ENCODE measurements around the gene ITPK1.

Gene ITPK1

DNA sequence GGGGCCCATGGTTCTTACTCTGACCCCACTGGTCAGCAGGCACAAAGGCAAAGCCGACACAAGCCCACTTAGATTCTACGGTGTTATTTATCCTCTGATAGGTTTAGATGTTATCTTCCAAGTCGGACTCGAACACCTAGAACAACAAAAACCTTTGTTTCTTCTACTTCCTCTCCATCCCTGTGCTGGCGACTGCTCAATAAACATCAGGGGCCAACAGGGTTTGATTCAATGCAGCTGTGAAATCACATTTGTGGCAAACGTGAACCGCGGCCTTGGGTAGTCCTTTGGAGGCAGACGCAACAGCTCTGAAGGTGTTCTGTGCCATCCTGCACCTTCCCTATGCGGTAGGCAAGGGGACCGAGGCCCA lies 105.6 kb downstream of the ITPK1 start:
- no peak for DNase-seq (ENCODE audit: low read depth)

DNA sequence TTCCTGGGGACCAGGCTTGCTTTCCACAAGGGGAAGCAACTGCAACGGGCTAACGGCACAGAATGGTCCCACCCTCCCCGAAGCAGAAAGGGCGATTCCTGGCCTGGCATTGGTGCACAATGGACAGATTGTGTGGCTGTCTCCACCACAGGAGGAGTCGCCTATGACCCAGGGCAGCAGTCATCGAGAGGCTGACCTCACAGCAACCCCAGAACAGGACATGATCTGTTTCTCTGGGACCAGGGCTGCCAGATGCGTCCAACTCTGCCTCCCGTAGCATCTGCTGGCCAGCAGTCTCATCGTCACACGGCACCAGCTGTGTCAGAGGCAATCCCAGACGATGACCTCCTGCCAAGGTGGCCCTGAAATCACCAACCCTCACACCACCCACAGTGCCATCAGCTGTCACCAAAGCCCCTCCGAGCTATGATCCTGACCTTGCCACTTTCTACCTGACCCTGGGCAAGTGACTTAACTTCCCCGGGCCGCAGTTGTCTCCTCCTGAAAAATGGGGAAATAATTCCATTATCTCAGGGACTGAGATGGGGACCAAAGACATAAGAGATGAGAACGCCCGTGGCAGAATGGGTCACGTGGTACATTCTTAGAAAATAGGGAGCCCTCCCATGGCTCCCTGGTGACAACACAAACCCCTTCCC lies 106.1 kb downstream of the ITPK1 start:
- no peak for DNase-seq (ENCODE audit: low read depth)

DNA sequence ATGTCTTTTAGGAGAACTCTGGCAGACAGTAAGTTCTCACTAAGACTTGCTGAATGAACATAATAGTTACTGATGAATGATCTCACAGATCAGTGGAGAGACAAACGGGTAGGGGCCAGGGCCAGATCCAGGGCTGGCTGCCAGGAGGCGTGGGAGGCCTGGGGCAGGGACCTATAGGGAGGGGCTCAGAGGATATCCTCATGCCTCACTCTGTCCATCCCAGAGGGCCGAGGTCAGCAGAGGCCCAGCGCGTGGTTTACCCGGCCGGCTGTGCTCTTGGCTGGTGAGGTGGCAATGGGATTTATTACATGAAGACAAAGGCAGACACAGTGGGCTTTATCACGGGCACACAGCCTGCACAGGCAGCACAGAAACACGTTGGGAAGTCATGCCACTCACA lies 107.3 kb downstream of the ITPK1 start:
- no peak for DNase-seq (ENCODE audit: low read depth)

DNA sequence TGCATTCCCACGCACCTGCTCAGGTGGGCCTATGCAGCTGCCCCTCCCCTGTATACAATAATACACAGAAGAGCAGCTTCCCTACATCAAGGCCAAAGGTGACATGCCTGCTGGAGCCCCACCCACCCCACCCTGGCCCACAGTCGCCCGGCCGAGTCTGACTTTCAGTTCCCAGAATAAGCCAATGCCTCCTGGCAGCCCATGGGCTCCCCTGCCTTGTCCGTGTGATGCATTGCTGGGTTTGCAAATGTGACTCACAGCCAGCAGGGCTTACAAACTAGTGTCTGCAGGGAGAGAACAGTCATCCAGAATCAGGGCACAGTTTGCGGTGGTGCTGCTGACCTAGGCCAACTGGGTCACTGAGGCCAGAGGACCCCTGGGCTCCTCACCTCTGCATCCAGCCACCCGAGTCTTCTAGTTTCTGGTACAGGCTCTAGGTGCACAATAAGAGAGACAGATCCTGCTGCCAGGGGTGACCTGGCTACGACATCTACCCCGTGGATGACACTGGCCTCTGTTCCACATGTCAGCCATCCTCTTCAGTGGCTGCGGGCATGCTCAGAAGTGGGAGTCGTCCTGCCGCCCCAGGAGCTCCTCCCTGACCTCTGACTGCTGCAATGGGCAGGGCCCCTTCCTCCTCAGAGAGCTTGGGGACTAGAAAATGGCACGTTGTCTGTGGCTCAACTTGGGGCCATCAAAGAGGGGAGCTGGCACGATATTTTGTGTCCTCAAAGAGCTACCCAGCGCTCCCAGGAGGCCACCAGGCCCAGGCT lies 108.3 kb downstream of the ITPK1 start:
- DNase-seq (ENCODE audit: low read depth) = no peak

DNA sequence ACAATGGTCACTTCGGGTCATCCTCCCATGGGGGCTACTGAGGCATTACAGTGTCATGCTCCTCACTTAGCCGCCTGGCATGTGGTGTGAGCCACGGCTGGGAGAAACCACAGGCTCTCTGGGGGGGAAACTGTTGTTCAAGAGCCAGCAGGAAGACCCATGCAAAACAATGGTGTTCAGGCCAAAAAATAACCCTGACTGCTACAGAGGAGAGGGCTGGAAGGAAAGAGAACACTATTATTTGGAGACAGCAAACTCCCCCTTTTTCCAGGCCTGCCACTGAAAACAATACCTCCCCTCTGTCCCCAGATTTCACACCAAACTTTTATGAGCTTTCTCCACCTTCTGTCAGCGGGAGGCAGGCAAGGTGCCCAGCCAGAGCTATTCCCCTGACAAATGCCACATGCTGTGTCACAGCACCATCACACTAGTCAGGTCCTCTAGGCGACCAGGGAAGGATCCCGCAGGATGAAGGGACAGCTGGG lies 109.1 kb downstream of the ITPK1 start:
- DNase-seq (ENCODE audit: low read depth) = no peak

DNA sequence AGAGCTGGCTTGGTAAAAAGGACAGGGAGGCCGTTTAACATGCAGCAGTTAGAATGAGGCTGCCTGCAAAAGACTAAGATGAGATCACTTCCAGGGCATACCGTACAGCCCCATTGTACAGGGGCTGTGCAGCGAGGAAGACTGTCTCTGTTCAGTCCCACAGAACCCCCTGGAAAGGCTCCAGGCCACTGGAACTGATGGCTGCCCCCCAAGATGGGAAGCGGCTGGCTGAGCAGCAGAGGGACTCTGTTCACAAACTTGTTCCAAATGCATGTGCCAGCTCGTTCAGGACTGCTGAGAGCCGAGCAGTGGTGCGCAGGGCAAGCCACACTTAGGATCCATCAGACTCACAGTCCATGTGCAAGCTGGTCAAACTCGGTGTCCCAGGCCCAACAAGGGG lies 109.9 kb downstream of the ITPK1 start:
- no peak for DNase-seq (ENCODE audit: low read depth)

DNA sequence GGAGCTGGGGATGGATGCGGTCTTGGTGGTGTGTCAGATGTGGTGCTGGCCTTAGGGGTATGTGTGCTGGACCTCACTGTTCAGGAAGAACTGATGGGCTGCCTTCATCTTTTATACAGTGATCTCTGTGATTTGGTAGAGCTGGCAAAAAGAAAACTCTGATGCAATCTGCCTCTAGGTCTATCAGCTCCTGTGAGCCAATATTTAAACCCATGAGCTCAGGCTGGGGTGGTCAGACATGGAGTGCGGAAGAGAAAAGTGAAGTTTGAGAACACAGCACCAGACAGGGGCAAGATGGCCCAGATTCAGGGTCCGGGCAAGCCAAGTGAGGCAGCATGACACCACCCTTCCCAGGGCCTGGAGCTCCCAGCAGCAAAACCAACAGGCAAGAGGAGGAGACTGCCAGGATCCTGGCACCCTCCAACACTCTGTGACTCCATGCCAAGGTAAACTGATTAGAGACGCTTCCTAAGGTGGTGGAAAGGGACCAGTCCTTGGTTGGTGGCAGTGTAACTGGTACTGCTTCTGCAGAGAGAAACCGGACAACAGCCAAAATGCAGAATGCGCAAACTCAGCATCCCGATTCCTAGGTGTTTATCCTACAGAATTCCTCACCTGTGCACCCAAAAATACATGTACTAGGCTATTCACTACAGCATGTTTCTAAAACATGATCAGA lies 110.5 kb downstream of the ITPK1 start:
- DNase-seq (ENCODE audit: low read depth) = no peak

DNA sequence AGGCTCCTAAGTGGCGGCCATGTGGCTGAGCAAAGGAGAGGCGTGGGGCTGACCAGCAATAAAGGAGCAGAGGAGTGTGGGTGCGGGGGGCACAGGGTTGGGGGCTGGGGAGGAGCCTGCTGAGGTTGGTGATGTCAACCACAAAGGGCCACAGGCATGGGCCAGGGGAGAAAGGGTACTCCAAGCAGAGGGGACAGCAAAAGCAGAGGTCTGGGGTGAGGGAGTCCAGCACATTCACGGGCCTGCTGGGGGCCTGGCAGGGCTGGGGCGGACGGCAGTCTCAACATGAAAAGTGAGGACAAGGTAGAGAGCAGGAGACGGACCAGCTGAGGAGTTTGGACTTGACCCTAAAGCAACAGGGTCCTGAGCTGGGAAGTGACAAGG lies 111.0 kb downstream of the ITPK1 start:
- DNase-seq (ENCODE audit: low read depth) = no peak

DNA sequence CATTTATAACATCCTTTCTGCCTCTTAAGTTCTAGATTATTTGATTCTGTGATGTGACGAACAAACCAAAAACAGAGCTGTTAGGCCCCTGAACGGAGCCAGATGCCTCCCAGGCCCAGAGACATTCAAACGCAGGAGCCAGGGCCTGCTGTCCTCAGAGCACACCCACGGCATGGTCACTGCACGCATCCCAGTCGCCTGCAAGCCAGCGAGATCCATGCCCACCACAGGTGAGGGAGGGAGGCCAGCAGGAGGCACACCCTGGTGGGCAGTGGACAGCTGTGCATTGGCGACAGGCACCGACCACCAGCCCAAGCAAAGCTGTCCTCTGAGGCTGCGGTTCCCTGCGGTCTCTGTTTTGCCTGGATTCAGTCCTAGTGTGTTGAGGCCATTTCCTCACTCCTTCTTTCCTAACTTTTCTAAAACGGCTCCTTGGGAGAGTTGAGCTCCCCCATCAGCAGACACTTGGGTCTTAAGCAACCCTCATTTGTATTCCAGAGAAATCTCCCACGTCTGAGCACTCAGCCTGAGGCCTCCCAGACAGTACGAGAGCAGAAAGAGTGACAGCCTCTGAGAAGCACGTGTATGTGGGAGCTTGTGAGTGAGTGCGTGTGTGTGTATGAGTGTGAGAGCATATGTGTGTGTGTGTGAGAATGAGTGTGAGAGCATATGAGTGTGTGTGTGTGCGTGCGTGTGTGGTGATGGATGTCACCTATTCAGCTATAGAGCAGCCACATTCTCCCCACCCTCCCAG lies 111.6 kb downstream of the ITPK1 start:
- DNase-seq (ENCODE audit: low read depth) = no peak

DNA sequence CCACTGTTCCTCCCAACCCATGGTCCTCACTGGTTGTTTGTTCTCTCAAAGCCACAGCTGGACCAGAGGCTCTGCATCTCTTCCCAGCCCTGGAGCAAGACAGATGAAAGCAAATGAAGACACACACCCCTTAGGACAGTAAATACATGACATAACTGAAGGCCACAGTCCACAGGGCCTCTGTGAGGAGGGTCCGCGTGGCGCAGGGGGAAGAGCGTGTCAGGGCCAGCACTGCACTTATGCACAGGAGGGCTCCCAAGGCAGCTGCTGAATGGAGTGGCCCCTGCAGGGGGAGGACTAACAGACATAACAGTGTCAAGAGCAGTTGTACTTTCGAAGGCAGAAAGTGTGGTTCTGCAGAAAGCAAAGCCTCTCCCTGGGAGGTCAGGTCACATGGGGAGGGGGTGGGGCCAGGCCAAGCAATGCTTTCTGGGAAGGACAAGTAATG lies 112.8 kb downstream of the ITPK1 start:
- no peak for DNase-seq (ENCODE audit: low read depth)

DNA sequence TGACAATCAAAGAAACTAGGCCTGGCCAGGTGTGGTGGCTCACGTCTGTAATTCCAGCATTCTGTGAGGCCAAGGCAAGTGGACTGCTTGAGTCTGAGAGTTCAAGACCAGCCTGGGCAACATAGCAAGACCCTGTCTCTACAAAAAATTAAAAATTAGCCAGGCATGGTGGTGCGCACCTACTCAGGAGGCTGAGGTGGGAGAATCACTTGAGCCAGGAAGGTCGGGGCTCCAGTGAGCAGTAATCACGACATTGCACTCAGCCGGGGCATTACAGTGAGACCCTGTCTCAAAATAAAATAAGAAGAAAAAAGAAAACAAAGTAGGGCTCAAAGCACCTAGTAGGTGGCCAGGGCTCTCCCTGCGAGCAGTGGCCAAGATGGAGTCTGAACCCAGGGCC lies 113.7 kb downstream of the ITPK1 start:
- no peak for DNase-seq (ENCODE audit: low read depth)

DNA sequence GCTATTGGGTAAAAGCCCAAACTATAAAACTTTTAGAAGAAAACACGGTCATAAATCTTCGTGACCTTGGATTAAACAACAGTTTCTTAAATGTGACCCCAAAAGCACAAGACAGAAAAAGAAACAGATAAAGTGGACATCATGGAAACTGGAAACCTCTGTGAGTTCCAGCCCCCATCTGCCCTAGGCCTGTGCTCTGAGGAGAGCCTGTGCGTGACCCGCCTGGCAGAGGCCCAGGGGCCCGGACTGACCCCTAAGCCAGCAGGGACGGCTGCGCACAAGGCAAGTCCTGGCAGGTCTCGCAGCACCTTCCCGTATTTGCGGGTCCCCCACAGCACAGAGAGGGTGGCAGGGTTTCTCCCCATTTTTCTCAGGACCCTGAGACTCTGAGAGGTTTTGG lies 116.8 kb downstream of the ITPK1 start:
- no peak for DNase-seq (ENCODE audit: low read depth)

DNA sequence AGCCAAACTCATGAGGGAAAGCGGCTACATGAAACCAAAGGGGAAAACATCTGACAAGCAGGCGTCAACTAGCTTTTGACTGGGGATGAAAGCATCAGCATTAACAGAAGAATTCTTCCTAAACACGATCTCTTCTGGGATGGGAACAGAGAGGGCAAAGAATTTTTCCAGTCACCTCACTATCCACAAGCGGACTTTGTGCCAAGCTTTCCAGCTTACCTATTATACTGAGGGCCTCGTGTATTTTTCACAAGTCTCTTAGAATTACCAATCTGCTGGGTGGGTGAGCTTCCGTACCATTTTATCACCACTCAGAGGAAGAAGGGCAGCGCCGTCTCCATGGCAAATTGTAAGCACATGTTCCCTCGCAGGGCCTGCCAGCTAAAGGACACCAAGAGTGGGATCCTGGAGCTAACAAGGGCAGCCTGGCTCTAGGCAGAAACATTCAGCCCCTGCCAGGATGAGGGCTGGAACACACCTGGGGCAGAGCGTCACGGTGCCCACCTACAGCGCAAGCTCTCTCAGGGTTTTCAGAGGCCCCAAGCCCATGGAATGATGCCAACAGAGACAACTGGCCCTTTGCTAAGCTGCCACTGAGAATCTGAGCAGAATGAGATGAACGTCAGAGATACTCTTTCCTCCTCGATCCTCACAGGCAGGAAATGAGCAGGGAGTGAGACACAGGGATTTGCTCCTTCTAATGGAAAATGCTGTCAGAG lies 118.2 kb downstream of the ITPK1 start:
- DNase-seq (ENCODE audit: low read depth) = no peak

DNA sequence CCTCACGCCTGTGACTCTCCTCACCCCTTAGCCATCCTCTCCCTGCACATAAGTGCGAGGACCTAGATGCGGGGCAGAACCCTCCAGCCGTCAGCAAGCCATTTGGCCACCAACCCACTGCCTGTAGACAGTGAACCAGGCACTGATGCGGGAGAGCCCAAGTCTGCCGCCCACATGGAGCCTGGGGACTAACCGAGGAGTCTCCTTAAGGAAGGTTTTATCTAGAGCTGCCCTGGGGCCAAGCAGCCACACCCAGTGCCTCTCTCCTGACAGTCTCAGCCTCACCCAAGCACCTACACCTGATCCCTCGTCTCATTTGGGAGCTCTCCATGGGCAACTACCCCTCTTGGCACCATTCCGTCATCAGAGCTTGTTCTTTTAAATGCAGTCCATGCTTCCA lies 120.1 kb downstream of the ITPK1 start:
- DNase-seq (ENCODE audit: low read depth) = no peak

DNA sequence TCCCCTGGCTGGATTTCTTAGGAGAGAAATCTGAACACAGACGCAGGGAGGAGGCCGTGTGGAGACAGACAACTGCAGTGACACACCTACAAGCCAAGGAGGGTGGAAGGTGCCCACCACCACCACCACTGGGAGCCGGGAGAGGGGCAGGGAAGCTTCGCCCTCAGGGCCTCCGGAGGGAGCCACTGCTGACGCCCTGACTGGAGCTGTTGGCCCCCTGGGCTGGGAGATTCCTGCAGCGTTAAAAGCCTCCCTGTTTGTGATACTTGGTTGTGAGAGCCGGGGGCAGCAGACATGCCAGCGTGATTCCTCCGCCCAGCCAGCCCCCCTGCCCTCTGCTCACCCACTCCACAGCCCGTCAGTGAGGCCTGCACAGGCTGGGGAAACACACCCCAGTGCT lies 120.8 kb downstream of the ITPK1 start:
- DNase-seq (ENCODE audit: low read depth) = no peak

DNA sequence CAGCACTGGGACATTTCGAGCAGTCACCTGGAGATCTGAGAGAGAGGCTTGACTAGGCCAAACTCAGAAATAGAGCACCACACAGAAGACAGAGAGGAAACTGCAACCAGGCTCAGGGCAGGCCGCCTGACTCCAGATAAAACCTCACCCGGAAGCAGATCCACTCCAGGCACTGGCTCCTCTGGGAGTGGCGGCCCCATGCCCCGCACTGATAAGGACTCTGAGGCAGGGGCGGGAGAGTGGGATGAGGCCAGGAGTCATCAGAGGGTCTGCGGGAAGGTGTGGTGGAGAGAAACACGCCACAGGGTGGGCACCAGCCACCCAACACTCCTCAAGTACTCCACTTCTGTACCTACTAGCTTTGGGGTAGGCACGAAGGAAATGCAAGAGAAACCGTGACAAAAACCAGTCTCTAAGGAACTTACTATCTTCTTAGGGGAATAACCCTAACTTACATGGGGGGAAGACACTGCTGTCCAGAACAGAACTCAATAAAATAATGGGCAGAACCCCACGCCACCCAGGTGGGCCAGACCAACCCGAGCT lies 121.5 kb downstream of the ITPK1 start:
- no peak for DNase-seq (ENCODE audit: low read depth)

DNA sequence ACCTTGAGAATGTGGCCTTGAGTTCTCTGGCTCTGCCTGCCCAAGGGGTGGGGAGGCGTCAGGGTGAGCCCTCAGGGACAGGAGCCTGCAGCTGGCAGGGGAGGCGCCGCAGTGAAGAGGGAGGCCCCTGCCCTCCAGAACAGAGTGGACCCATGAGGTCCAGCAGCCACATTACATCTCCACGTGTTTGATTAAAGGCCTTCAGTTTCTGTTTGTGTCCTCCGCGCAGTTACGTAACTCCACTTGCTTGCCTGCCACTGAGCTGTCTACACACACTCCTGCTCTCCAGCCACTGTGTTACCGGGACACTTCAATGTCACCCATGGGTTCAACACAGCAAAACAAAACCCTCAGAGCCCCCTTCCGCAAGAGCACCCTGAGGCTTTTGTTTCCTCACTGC lies 122.4 kb downstream of the ITPK1 start:
- DNase-seq (ENCODE audit: low read depth) = no peak

DNA sequence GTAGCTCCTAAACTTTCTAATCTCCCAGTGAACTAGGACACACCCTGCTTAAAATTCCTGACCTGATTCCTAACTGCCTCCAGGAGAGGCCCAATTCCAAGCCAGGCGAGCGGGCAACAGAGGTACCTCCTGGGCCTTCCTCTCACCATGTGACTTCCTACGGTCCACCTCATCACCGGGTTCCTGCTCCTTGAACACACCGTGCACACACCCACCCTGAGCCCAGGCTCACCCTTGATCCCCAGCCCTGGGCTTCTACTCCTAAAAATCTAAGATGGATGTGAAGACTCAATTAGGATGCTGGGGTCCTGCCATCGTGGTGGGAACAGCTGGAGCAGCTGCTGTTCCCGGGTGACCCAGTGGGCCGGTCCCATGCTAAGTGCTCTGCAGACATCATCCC lies 124.2 kb downstream of the ITPK1 start:
- no peak for DNase-seq (ENCODE audit: low read depth)

DNA sequence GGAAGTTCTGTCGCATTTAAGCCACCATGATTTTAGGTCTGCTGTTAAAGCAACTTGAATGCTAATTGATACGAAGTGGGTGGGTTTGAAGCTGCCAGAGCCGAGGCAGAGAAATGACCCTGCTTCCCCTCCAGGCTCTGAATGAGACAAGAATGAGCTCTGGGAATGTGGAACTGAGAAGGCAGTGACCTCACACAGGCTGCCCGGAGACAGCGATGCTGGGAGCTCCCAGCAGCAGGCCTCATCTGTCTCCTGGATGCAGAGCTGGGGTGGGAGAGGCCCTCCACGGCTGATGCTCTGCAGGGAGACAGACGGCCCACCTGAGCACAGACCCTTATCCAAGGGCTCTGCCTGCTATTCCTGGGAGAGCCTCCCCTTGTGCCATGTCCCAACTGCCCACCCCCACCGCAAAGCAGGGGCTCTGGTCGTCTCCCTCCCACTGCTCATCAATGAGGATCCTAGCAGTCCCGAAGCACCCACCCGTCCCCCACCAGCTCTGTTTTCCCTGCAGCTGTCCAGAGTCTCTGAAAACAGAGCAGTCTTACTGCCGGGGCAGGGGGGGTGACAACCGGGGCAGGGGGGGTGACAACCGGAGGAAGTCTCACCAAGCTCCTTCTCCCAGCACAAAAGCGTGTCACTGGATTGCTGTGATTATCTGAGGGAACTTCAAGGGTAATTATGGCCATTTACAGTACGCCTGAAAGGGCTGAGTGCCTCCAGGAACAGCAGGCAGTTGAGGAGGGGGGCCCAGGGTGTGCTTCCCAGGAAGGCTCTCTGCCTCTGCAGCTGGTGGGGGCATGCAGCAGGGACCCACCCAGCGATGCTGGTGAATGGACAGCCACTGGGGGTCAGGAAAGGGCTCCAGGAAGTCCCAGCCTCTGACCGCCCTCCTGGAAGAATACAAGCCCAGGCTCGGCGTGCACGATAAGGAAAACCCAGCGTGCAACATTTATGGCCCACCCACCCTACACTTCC lies 125.0 kb downstream of the ITPK1 start:
- DNase-seq (ENCODE audit: low read depth) = no peak
